ENCODE data around the gene FBXW8. TPM values are rescaled to one million over a fixed set of nuclear protein-coding genes. Genes with fewer than 3 reads are reported as not detected.

The FBXW8 gene
- polyA plus RNA-seq, 3 donors, result 2.0 to 5.2 (median 2.7) TPM

DNA sequence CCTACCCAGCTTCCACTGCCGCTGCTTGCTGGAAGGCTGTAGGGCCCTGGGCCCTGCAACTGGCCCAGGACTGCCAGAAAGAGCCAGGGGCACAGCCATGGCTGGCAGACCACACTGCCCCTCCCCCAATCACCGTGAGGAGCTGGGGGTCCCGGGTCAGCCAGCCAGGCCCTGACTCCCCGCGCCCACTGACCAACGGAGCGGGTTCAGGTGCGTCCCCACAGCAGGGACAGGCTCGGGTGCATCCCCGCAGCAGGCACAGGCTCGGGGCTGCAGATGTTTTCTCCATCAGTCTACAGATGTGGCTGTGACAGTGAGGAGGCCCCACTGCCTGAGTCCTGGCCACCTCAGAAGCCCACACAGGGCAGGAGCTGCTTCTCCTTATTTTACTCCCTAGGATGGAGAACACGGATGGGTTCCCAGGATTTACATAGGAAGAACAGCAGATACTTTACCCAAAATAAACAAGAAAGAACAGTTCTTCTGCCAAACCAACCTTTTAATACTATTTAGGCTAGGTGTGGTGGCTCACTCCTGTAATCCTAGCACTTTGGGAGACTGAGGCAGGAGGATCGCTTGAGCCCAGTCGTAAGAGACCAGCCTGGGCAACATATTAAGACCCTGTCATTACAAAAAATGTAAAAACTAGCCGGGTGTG, 127.4 kb downstream of the FBXW8 start:
- Mint-ChIP-seq H3K4me1 (peaks cover 21% of the 10 kb centered on the region), H3K36me3 (peaks cover 33 to 80% of the 10 kb centered on the region in 2 donors), H3K4me3 (no peak overlapping the region), H3K9me3 (peaks cover 0 to 2% (median 0%) of the 10 kb centered on the region in 7 donors), H3K27ac (no peak overlapping the region), H3K27me3 (ENCODE audit: low read depth in 3 of 3) (peaks cover 7 to 11% (median 9%) of the 10 kb centered on the region in 3 donors)
- Histone ChIP-seq H3K4me2 (replicated peaks; ENCODE audit: extremely low read depth, low read length, poor library complexity, severe bottlenecking) (no peak overlapping the region), H3K27me3 (ENCODE audit: control insufficient read depth in 2 of 2, insufficient read depth in 2 of 2, low read length in 2 of 2) (peaks cover 0 to 6% of the 10 kb centered on the region in 2 donors), H3K4me1 (ENCODE audit: control insufficient read depth in 1 of 2, insufficient read depth in 2 of 2, low read length in 2 of 2) (peaks cover 12 to 18% of the 10 kb centered on the region in 2 donors), H3K36me3 (replicated peaks in 1 of 2; ENCODE audit: control insufficient read depth in 1 of 2, insufficient read depth in 2 of 2, low read length in 2 of 2) (peaks cover 20 to 59% of the 10 kb centered on the region in 2 donors), H3K4me3 (replicated peaks in 1 of 3; ENCODE audit: low read depth in 2 of 3, low read length in 3 of 3) (no peak overlapping the region), H3K79me2 (ENCODE audit: insufficient read depth, low read length) (no peaks in the 10 kb centered on the region), H4K20me1 (ENCODE audit: insufficient read depth, low read length) (no peaks in the 10 kb centered on the region), H2AFZ (ENCODE audit: insufficient read depth, low read depth, low read length, poor library complexity, severe bottlenecking) (no peak overlapping the region), H3K27ac (ENCODE audit: low read depth in 1 of 2, low read length in 2 of 2) (no peak overlapping the region), H3K9ac (ENCODE audit: insufficient read depth, low read length, poor library complexity, severe bottlenecking) (no peak overlapping the region), H3K9me3 (replicated peaks in 1 of 2; ENCODE audit: control insufficient read depth in 1 of 2, insufficient read depth in 1 of 2, low read length in 2 of 2) (no peaks in the 10 kb centered on the region)
- WGBS (ENCODE audit: insufficient coverage), result 100% methylated on average over 4 of the region's 15 CpGs
- intact Hi-C loops (cut with micrococcal nuclease), result no loop called here
- DNase-seq, result no peak
- no peak for TF ChIP-seq CTCF (IDR thresholded peaks at IDR 0.05)

GRCh38 chr12:117038919-117039318, 128.2 kb downstream of the FBXW8 start:
- no peak for DNase-seq
- WGBS (ENCODE audit: insufficient coverage), result 88% methylated on average over 19 of the region's 24 CpGs
- no peak overlapping the region for H2AFZ ChIP-seq (ENCODE audit: insufficient read depth, low read depth, low read length, poor library complexity, severe bottlenecking)
- no peak overlapping the region for H3K4me3 ChIP-seq (replicated peaks in 1 of 3; ENCODE audit: low read depth in 2 of 3, low read length in 3 of 3)
- no peaks in the 10 kb centered on the region for H4K20me1 ChIP-seq (ENCODE audit: insufficient read depth, low read length)
- H3K36me3 ChIP-seq (replicated peaks in 1 of 2; ENCODE audit: control insufficient read depth in 1 of 2, insufficient read depth in 2 of 2, low read length in 2 of 2), result peaks cover 20 to 54% of the 10 kb centered on the region in 2 donors
- intact Hi-C loops (cut with micrococcal nuclease), result no loop called here
- H3K9ac ChIP-seq (ENCODE audit: insufficient read depth, low read length, poor library complexity, severe bottlenecking), result no peak overlapping the region
- H3K9me3 Mint-ChIP-seq, result no peaks in the 10 kb centered on the region
- H3K36me3 Mint-ChIP-seq, result peaks cover 26 to 76% of the 10 kb centered on the region in 2 donors
- H3K27me3 ChIP-seq (ENCODE audit: control insufficient read depth in 2 of 2, insufficient read depth in 2 of 2, low read length in 2 of 2), result no peaks in the 10 kb centered on the region
- peaks cover 12 to 14% of the 10 kb centered on the region in 2 donors for H3K4me1 ChIP-seq (ENCODE audit: control insufficient read depth in 1 of 2, insufficient read depth in 2 of 2, low read length in 2 of 2)
- peak overlapping the region in 1 of 7 donors; percentile 6 for H3K27ac Mint-ChIP-seq
- no peak overlapping the region for H3K27ac ChIP-seq (ENCODE audit: low read depth in 1 of 2, low read length in 2 of 2)
- no peaks in the 10 kb centered on the region for H3K79me2 ChIP-seq (ENCODE audit: insufficient read depth, low read length)
- peaks cover 14% of the 10 kb centered on the region for H3K4me1 Mint-ChIP-seq
- H3K9me3 ChIP-seq (replicated peaks in 1 of 2; ENCODE audit: control insufficient read depth in 1 of 2, insufficient read depth in 1 of 2, low read length in 2 of 2), result no peaks in the 10 kb centered on the region
- no peak overlapping the region for H3K4me3 Mint-ChIP-seq
- no peak for TF ChIP-seq CTCF (IDR thresholded peaks at IDR 0.05)
- H3K4me2 ChIP-seq (replicated peaks; ENCODE audit: extremely low read depth, low read length, poor library complexity, severe bottlenecking), result no peak overlapping the region
- peaks cover 0 to 4% (median 2%) of the 10 kb centered on the region in 3 donors for H3K27me3 Mint-ChIP-seq (ENCODE audit: low read depth in 3 of 3)

Data from CD14-positive monocyte (primary cell).